A549 (cell line): ENCODE data around the gene ZC2HC1B. TPM values are rescaled to one million over a fixed set of nuclear protein-coding genes. Genes with fewer than 3 reads are reported as not detected.

Experiments
- ATAC-seq, 2 experiments: fragments of 200-7000 bp in 1 of 2; fragments of >200 bp in 1 of 2; cut with Nextera tagmentation in 1 of 2; cut with Tn5 transposase in 1 of 2; 3 replicates each; pipeline versions ENCODE4 v1.8.0 to v1.9.1; 2018 to 2020; ENCODE audit warnings: mild to moderate bottlenecking in 1 of 2, moderate library complexity in 1 of 2
- CTCF ChIA-PET: fragments of 300-600 bp; sonication (Branson Sonifier 250); formaldehyde crosslinking; extraction: SDS; loops from one replicate; lab custom pipeline; 2021; ENCODE audit warnings: antibody characterized with exemption, inconsistent platforms; lab: Yijun Ruan, JAX
- POLR2A ChIA-PET: fragments of 350-600 bp; formaldehyde crosslinking; extraction: SDS; loops from one replicate; lab custom pipeline; 2021; ENCODE audit warnings: antibody characterized with exemption, inconsistent platforms; lab: Yijun Ruan, JAX
- DNase-seq, 2 experiments: peaks; one replicate each; pipeline versions ENCODE4 v3.0.0 to v3.0.0-alpha.2; 2011 to 2016; ENCODE audit warnings: low read depth in 1 of 2, low spot score in 1 of 2
- FAIRE-seq: peaks from 2 replicates; lab custom pipeline; 2011; peaks lifted over from hg19 to GRCh38; lab: Jason Lieb, UNC
- H3K27ac ChIP-seq, 2 experiments: fragments of >200 bp; sonication (Bioruptor Twin); formaldehyde crosslinking; 3 replicates each; pipeline ENCODE4 v1.5.1; 2016 to 2017
- H3K4me1 ChIP-seq: fragments of >200 bp; sonication (Bioruptor Twin); formaldehyde crosslinking; 3 replicates; pipeline ENCODE4 v1.6.1; 2016
- H3K4me2 ChIP-seq: fragments of >200 bp; sonication (Bioruptor Twin); formaldehyde crosslinking; 3 replicates; pipeline ENCODE4 v1.6.1; 2016
- H3K4me3 ChIP-seq: fragments of >200 bp; sonication (Bioruptor Twin); formaldehyde crosslinking; 3 replicates; pipeline ENCODE4 v1.5.1; 2016
- H3K9me3 ChIP-seq: fragments of >200 bp; sonication (Bioruptor Twin); formaldehyde crosslinking; 3 replicates; pipeline ENCODE4 v1.6.1; 2016
- BCL3 ChIP-seq: fragments of >200 bp; sonication (Bioruptor Twin); formaldehyde crosslinking; IDR thresholded peaks from 3 replicates; pipeline ENCODE4 v1.6.1; 2016
- BHLHE40 ChIP-seq: IDR thresholded peaks from 2 replicates; pipeline ENCODE4 v1.6.1; 2012; ENCODE audit warnings: low read depth, low read length, inconsistent platforms
- CEBPB ChIP-seq, 2 experiments: fragments of >200 bp in 1 of 2; sonication (Bioruptor Twin) in 1 of 2; formaldehyde crosslinking in 1 of 2; IDR thresholded peaks; 2 replicates each; pipeline ENCODE4 v1.6.1; 2012 to 2016
- CHD2 ChIP-seq: fragments of 150-350 bp; IDR thresholded peaks from 2 replicates; pipeline ENCODE4 v1.6.1; 2014; ENCODE audit warnings: low read length; ENCODE audit not compliant: partially characterized antibody
- CTCF ChIP-seq: fragments of >200 bp; sonication (Bioruptor Twin); formaldehyde crosslinking; IDR thresholded peaks from 3 replicates; pipeline ENCODE4 v1.5.1; 2016
- FOSB ChIP-seq: fragments of 250-450 bp; sonication (Bioruptor Pico); IDR thresholded peaks from 2 replicates; pipeline ENCODE4 v1.5.0; 2020; ENCODE audit warnings: mild to moderate bottlenecking, moderate library complexity
- FOSL2 ChIP-seq, 2 experiments: fragments of 450-650 bp in 1 of 2; fragments of >200 bp in 1 of 2; sonication (Bioruptor Twin) in 1 of 2; formaldehyde crosslinking; IDR thresholded peaks; 2 replicates each; pipeline versions ENCODE4 v1.5.0 to v1.6.1; 2016 to 2020; ENCODE audit warnings: mild to moderate bottlenecking in 1 of 2, moderate library complexity in 1 of 2
- HEYL ChIP-seq: fragments of 250-450 bp; sonication (Bioruptor Pico); IDR thresholded peaks from 2 replicates; pipeline ENCODE4 v1.8.0; 2021; ENCODE audit warnings: mild to moderate bottlenecking, moderate library complexity
- HOXB5 ChIP-seq: fragments of 250-450 bp; sonication (Bioruptor Pico); IDR thresholded peaks from 2 replicates; pipeline ENCODE4 v1.5.0; 2020; ENCODE audit warnings: mild to moderate bottlenecking, moderate library complexity
- MAFK ChIP-seq: fragments of 450-650 bp; IDR thresholded peaks from 2 replicates; pipeline ENCODE4 v1.6.1; 2014; ENCODE audit not compliant: partially characterized antibody
- MAX ChIP-seq: IDR thresholded peaks from 2 replicates; pipeline ENCODE4 v1.6.1; 2012
- NFE2L2 ChIP-seq: fragments of 150-350 bp; conservative IDR thresholded peaks from 2 replicates; pipeline ENCODE4 v1.6.1; 2014; ENCODE audit warnings: low read length
- NR3C1 ChIP-seq: fragments of >200 bp; sonication (Bioruptor Twin); formaldehyde crosslinking; IDR thresholded peaks from 3 replicates; pipeline ENCODE4 v1.6.1; 2017
- PBX3 ChIP-seq: IDR thresholded peaks from 2 replicates; pipeline ENCODE4 v1.6.1; 2012
- RARB ChIP-seq: fragments of 250-450 bp; sonication (Bioruptor Pico); IDR thresholded peaks from 2 replicates; pipeline ENCODE4 v1.8.0; 2021; ENCODE audit warnings: mild to moderate bottlenecking, moderate library complexity
- SREBF2 ChIP-seq: fragments of 450-650 bp; IDR thresholded peaks from 2 replicates; pipeline ENCODE4 v1.6.1; 2014; ENCODE audit warnings: mild to moderate bottlenecking, moderate library complexity
- TFCP2L1 ChIP-seq: fragments of 250-450 bp; sonication (Bioruptor Pico); IDR thresholded peaks from 2 replicates; pipeline ENCODE4 v1.5.0; 2021; ENCODE audit warnings: mild to moderate bottlenecking
- TP53 ChIP-seq: fragments of 250-450 bp; sonication (Bioruptor Pico); IDR thresholded peaks from 2 replicates; pipeline ENCODE4 v1.5.0; 2021; ENCODE audit warnings: mild to moderate bottlenecking, moderate library complexity
- ZC3H11A ChIP-seq: fragments of 450-650 bp; IDR thresholded peaks from 2 replicates; pipeline ENCODE4 v1.6.1; 2014; ENCODE audit warnings: antibody characterized with exemption, mild to moderate bottlenecking
- ZFP36 ChIP-seq: fragments of 450-650 bp; IDR thresholded peaks from 2 replicates; pipeline ENCODE4 v1.6.1; 2014; ENCODE audit warnings: borderline replicate concordance; ENCODE audit not compliant: partially characterized antibody
- ZNF302 ChIP-seq: fragments of 250-450 bp; sonication (Bioruptor Pico); IDR thresholded peaks from 2 replicates; pipeline ENCODE4 v1.9.0; 2021; ENCODE audit warnings: inconsistent platforms, mild to moderate bottlenecking, moderate library complexity
- WGBS: methylation state at CpG from one replicate; pipeline ENCODE4 v1.1.6; 2017; ENCODE audit errors: missing lambda C conversion rate; 5-methylcytosine and 5-hydroxymethylcytosine counted together
- polyA plus RNA-seq, 4 experiments: library from polyadenylated mRNA; depleted of rRNA in 3 of 4; stranded (reverse); fragments of >200 nt; fragmentation: RNase III in 1 of 4; extraction: RNeasy Plus Mini Kit Qiagen cat#74134 plus additional on column Dnase treatment in 1 of 4; gene quantifications; 2 replicates in 3 of 4; 3 replicates in 1 of 4; pipeline ENCODE4 v1.2.3, GENCODE V29; 2011 to 2017

The ZC2HC1B gene
- polyA plus RNA-seq, 2 of the 4 experiments (the other 2 are of a cell fraction) = not detected

- Histone ChIP-seq H3K4me3 (no peak overlapping the region), H3K27ac (no peak overlapping the region), H3K4me1 (no peaks in the 10 kb centered on the region), H3K4me2 (no peak overlapping the region), H3K9me3 (no peaks in the 10 kb centered on the region)
- 69% methylated on average over 6 of the region's 6 CpGs for WGBS
- POLR2A ChIA-PET = no interaction called here
- no peak for DNase-seq
- ATAC-seq = no peak
- no peak for TF ChIP-seq ZFP36
- no peak for TF ChIP-seq MAX
- no peak for TF ChIP-seq PBX3
- TF ChIP-seq CTCF = no peak
- FAIRE-seq = no peak
- CTCF ChIA-PET = interaction anchor here (0.6 to 1.2 kb wide), 2 partner anchors 35 to 48 kb away, joined by 3 read pairs; no protein-coding TSS in a partner anchor
Observed at GRCh38 chr6:143965503-143966171, 101.4 kb downstream of the ZC2HC1B start.

- Histone ChIP-seq H3K27ac (no peak overlapping the region), H3K4me2 (no peak overlapping the region), H3K4me1 (no peaks in the 10 kb centered on the region), H3K9me3 (no peaks in the 10 kb centered on the region), H3K4me3 (no peak overlapping the region)
- no peak for ATAC-seq
- no peak for FAIRE-seq
- ChIA-PET POLR2A (no interaction called here), CTCF (interaction anchor here (1.2 kb wide), 1 partner anchor 48 kb away, joined by 3 read pairs; no protein-coding TSS in a partner anchor)
- DNase-seq = no peak
- 58% methylated on average over 1 of the region's 1 CpG for WGBS
- no peak for TF ChIP-seq FOSB
- no peak for TF ChIP-seq PBX3
- TF ChIP-seq NR3C1 = no peak
- TF ChIP-seq TFCP2L1 = no peak
Observed at GRCh38 chr6:143966312-143966711, 102.0 kb downstream of the ZC2HC1B start.

GRCh38 chr6:143967706-143968376 is 103.6 kb downstream of the ZC2HC1B start:
- no peak for DNase-seq
- 56% methylated on average over 5 of the region's 5 CpGs for WGBS
- Histone ChIP-seq H3K4me3 (no peak overlapping the region), H3K9me3 (no peaks in the 10 kb centered on the region), H3K4me2 (no peak overlapping the region), H3K27ac (no peak overlapping the region), H3K4me1 (no peaks in the 10 kb centered on the region)
- ChIA-PET CTCF (no interaction called here), POLR2A (no interaction called here)
- ATAC-seq = no peak
- no peak for FAIRE-seq
- TF ChIP-seq ZNF302 (CRISPR knock-in tag) (no peak), RARB (CRISPR knock-in tag) (no peak), NFE2L2 (no peak), FOSL2 (IDR thresholded peaks at IDR 0.05) (no peak), FOSL2 (CRISPR knock-in tag; IDR thresholded peaks at IDR 0.05) (no peak)

GRCh38 chr6:143969077-143969476 is 104.8 kb downstream of the ZC2HC1B start:
- DNase-seq = no peak
- 15% methylated on average over 2 of the region's 2 CpGs for WGBS
- H3K27ac ChIP-seq = no peak overlapping the region
- no peak for FAIRE-seq
- POLR2A ChIA-PET = no interaction called here
- CTCF ChIA-PET = interaction anchor here (0.5 kb wide), 1 partner anchor 31 kb away, joined by 3 read pairs; no protein-coding TSS in a partner anchor
- no peak overlapping the region for H3K4me3 ChIP-seq
- H3K4me1 ChIP-seq = no peaks in the 10 kb centered on the region
- no peaks in the 10 kb centered on the region for H3K9me3 ChIP-seq
- no peak overlapping the region for H3K4me2 ChIP-seq
- ATAC-seq = no peak
- TF ChIP-seq HEYL (CRISPR knock-in tag) = no peak
- TF ChIP-seq TP53 (CRISPR knock-in tag) = no peak
- no peak for TF ChIP-seq RARB (CRISPR knock-in tag)
- TF ChIP-seq CHD2 = no peak
- no peak for TF ChIP-seq SREBF2
- no peak for TF ChIP-seq MAFK
- no peak for TF ChIP-seq CEBPB (IDR thresholded peaks at IDR 0.05)
- no peak for TF ChIP-seq ZC3H11A
- no peak for TF ChIP-seq NR3C1
- no peak for TF ChIP-seq BHLHE40
- TF ChIP-seq MAX = no peak
- TF ChIP-seq FOSL2 (IDR thresholded peaks at IDR 0.05) = no peak
- no peak for TF ChIP-seq FOSL2 (CRISPR knock-in tag; IDR thresholded peaks at IDR 0.05)
- TF ChIP-seq BCL3 = no peak
- no peak for TF ChIP-seq FOSB
- no peak for TF ChIP-seq HOXB5
